Kidney epithelial cell (primary cell): ENCODE data around the gene BCAT1. TPM values are rescaled to one million over a fixed set of nuclear protein-coding genes. Genes with fewer than 3 reads are reported as not detected.
"Not testable (repeated sequence)": the region's sequence is repeated elsewhere in the genome, so short reads cannot be mapped to it uniquely, and the experiment has no call there.

Experiments used
- DNase-seq: peaks from one replicate; pipeline ENCODE4 v3.0.0-alpha.2; 2010; ENCODE audit warnings: low read depth
- H3K27me3 ChIP-seq: 2 replicates; pipeline ENCODE4 v1.6.0; 2011; ENCODE audit warnings: low read length; ENCODE audit not compliant: control insufficient read depth, insufficient read depth
- H3K36me3 ChIP-seq: 2 replicates; pipeline ENCODE4 v1.5.1; 2011; ENCODE audit warnings: low read length; ENCODE audit not compliant: control insufficient read depth, insufficient read depth
- H3K4me3 ChIP-seq: 2 replicates; pipeline ENCODE4 v1.5.1; 2011; ENCODE audit warnings: low read depth, mild to moderate bottlenecking, control low read depth, low read length
- total RNA-seq: library from RNA; depleted of rRNA; stranded (reverse); fragments of >200 nt; gene quantifications from 2 replicates; pipeline ENCODE4 v1.2.3, GENCODE V29; 2015
- TF ChIP-seq, protein P1 (sequence below): IDR thresholded peaks from 2 replicates; pipeline ENCODE4 v1.5.1; 2011; ENCODE audit warnings: mild to moderate bottlenecking, moderate library complexity, low read length, control low read depth, inconsistent platforms; ENCODE audit not compliant: insufficient read depth, poor library complexity, severe bottlenecking

Gene BCAT1
- total RNA-seq, 1 donor from 2014 or later, result 103 TPM

- no peak for DNase-seq
- Histone ChIP-seq H3K36me3 (no peaks in the 10 kb centered on the region), H3K27me3 (no peaks in the 10 kb centered on the region), H3K4me3 (no peak overlapping the region)
- TF ChIP-seq, protein P1, sequence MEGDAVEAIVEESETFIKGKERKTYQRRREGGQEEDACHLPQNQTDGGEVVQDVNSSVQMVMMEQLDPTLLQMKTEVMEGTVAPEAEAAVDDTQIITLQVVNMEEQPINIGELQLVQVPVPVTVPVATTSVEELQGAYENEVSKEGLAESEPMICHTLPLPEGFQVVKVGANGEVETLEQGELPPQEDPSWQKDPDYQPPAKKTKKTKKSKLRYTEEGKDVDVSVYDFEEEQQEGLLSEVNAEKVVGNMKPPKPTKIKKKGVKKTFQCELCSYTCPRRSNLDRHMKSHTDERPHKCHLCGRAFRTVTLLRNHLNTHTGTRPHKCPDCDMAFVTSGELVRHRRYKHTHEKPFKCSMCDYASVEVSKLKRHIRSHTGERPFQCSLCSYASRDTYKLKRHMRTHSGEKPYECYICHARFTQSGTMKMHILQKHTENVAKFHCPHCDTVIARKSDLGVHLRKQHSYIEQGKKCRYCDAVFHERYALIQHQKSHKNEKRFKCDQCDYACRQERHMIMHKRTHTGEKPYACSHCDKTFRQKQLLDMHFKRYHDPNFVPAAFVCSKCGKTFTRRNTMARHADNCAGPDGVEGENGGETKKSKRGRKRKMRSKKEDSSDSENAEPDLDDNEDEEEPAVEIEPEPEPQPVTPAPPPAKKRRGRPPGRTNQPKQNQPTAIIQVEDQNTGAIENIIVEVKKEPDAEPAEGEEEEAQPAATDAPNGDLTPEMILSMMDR, result no peak
These were observed 18.9 kb downstream of the BCAT1 start for GRCh38 chr12:24929953-24930352.

GRCh38 chr12:24928533-24929306 lies 20.2 kb downstream of the BCAT1 start:
- not testable (repeated sequence) for H3K4me3 ChIP-seq, DNase-seq, H3K36me3 ChIP-seq, H3K27me3 ChIP-seq

DNA sequence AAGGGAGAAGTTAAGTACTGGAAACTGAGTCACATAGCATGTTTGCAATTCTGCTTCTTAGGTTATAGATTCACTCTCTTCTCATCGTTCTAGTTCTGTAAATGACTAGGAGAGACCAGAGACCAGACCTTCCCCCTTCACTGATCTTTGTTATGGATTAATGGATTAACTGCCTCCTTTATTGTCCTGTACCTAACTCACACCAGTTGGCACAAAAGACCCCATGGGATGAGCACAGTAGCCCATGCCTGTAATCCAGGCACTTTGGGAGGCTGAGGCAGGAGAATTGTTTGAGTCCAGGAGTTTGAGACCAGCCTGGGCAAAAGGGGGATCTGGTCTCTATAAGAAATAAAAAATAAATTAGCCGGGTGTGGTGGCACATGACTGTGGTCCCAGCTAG lies 20.8 kb downstream of the BCAT1 start:
- no peaks in the 10 kb centered on the region for H3K27me3 ChIP-seq
- TF ChIP-seq, protein P1, result no peak
- H3K36me3 ChIP-seq, result no peaks in the 10 kb centered on the region
- H3K4me3 ChIP-seq, result no peak overlapping the region
- DNase-seq, result no peak

- not testable (repeated sequence) for H3K36me3 ChIP-seq, DNase-seq, H3K27me3 ChIP-seq, H3K4me3 ChIP-seq
These were observed 22.8 kb downstream of the BCAT1 start for GRCh38 chr12:24926080-24926479.

DNA sequence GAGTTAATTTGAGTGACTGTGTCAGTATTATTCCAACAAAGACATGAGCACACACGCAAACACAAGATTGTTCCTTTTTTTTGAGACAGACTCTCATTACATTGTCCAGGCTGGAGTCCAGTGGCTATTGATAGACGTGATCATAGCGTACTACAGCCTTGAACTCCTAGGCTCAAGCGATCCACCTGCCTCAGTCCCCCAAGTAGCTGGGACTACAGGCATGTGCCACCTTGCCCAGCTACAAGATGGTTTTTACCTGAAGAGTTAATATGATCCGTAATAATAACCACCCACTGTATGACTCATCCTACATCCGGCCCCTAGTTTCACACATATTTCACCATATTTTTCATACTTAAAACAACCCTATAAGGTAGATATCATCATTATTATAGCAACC lies 26.8 kb downstream of the BCAT1 start:
- TF ChIP-seq, protein P1, result no peak
- no peaks in the 10 kb centered on the region for H3K27me3 ChIP-seq
- H3K36me3 ChIP-seq, result no peaks in the 10 kb centered on the region
- no peak for DNase-seq
- no peak overlapping the region for H3K4me3 ChIP-seq

- no peak for DNase-seq
- TF ChIP-seq, protein P1, result no peak
- H3K36me3 ChIP-seq, result no peaks in the 10 kb centered on the region
These were observed 27.5 kb downstream of the BCAT1 start for GRCh38 chr12:24921251-24922038.

DNA sequence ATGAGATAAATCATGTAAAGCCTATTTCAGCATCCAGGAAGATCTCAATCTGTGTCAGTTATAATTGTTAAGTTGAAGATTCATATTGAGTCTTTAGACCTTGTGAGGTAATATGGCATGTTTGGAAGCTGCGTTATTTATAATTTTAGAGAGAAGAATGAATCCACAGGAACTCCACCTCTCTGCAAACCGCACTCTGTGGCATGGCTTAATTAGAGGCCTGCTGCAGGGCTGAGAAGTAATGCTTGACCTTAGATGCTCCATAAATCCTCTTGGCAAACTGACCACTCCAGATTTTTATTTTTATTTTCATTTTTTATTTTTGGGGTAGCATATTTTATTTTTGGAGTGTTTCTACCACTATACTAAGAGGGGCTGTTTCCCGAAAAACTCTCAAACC lies 28.8 kb downstream of the BCAT1 start:
- TF ChIP-seq, protein P1, result no peak
- no peak for DNase-seq
- H3K36me3 ChIP-seq, result no peaks in the 10 kb centered on the region
- H3K27me3 ChIP-seq, result no peaks in the 10 kb centered on the region
- H3K4me3 ChIP-seq, result no peak overlapping the region

More at GRCh38 chr12:24921251-24922038, 27.5 kb downstream of the BCAT1 start:
- Histone ChIP-seq H3K27me3 (no peaks in the 10 kb centered on the region), H3K4me3 (no peak overlapping the region)
